Cerebellar cortex (tissue), 1 donor: ENCODE results near the gene KIAA0753.
"Not testable (repeated sequence)": the region's sequence is repeated elsewhere in the genome, so short reads cannot be mapped to it uniquely, and the experiment has no call there.

Experiments
- DNase-seq: peaks from one replicate; pipeline ENCODE4 v3.0.0-alpha.2; 2015; ENCODE audit warnings: low spot score

The KIAA0753 gene

GRCh38 chr17:6596941-6597340 lies 43.6 kb downstream of the KIAA0753 start:
- no peak for DNase-seq

- no peak for DNase-seq
Observed at GRCh38 chr17:6596511-6596910, 44.0 kb downstream of the KIAA0753 start.

- no peak for DNase-seq
Observed at GRCh38 chr17:6596081-6596480, 44.4 kb downstream of the KIAA0753 start.

GRCh38 chr17:6593371-6593770 lies 47.1 kb downstream of the KIAA0753 start:
- not testable (repeated sequence) for DNase-seq

- DNase-seq: no peak
Observed at GRCh38 chr17:6592173-6592572, 48.3 kb downstream of the KIAA0753 start.

GRCh38 chr17:6591599-6592158 lies 48.8 kb downstream of the KIAA0753 start:
- no peak for DNase-seq

- no peak for DNase-seq
Observed at GRCh38 chr17:6589266-6589946, 51.1 kb downstream of the KIAA0753 start.

- no peak for DNase-seq
Observed at GRCh38 chr17:6588165-6588564, 52.3 kb downstream of the KIAA0753 start.

- no peak for DNase-seq
Observed at GRCh38 chr17:6587310-6587709, 53.2 kb downstream of the KIAA0753 start.

GRCh38 chr17:6583411-6583810 lies 57.1 kb downstream of the KIAA0753 start:
- DNase-seq: no peak

GRCh38 chr17:6580625-6581024 lies 59.9 kb downstream of the KIAA0753 start:
- no peak for DNase-seq

- no peak for DNase-seq
Observed at GRCh38 chr17:6578491-6578890, 62.0 kb downstream of the KIAA0753 start.

GRCh38 chr17:6577686-6578263 lies 62.7 kb downstream of the KIAA0753 start:
- DNase-seq: no peak

GRCh38 chr17:6576038-6576785 lies 64.3 kb downstream of the KIAA0753 start:
- no peak for DNase-seq

- DNase-seq: no peak
Observed at GRCh38 chr17:6575596-6575988, 64.9 kb downstream of the KIAA0753 start.

GRCh38 chr17:6574687-6575595 lies 65.6 kb downstream of the KIAA0753 start:
- DNase-seq: peak; percentile 68

- DNase-seq: no peak
Observed at GRCh38 chr17:6573982-6574686, 66.4 kb downstream of the KIAA0753 start.

- not testable (repeated sequence) for DNase-seq
Observed at GRCh38 chr17:6573495-6573894, 67.0 kb downstream of the KIAA0753 start.

- no peak for DNase-seq
Observed at GRCh38 chr17:6572972-6573370, 67.5 kb downstream of the KIAA0753 start.

GRCh38 chr17:6571452-6571781 lies 69.1 kb downstream of the KIAA0753 start:
- no peak for DNase-seq

- no peak for DNase-seq
Observed at GRCh38 chr17:6570731-6571451, 69.6 kb downstream of the KIAA0753 start.
